ENCODE results near the gene RASAL3.

Gene RASAL3

DNA sequence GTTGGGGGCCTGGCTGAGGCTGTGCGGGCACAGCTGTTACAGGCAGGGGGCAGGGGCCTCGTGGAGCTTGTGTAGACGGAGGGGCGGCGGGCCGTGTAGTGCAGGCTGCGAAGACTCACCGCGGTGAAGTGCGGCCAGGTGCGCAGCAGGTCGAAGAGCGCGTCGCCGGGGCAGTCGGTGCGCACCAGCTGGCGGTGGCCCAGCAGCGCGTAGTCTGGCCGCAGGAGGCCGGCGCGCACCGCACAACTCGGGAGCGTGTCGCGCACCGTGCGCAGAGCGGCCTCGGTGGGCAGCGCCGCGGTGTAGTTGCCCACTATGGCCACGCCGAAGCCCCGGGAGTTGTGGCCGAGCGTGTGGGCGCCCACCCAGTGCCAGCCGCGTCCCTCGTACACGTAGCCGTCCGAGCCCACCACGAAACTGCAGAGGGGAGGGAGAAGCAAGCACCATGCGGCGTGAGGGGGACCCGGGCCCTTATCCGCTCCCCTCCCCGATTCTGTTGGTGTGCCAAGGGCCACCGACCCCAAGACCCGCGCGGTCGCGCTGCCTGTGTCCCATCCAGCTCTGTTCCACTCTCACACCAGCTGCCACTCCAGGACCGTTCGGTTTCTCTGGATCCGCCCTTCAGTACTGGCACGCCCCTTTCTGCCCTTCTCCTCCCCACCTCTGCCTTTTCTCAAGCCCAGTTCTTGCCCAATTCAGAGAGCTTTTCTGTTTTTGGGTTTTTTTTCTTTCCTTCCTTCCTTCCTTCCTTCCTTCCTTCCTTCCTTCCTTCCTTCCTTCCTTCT is 5.4 kb upstream of the RASAL3 start:
- no peak overlapping the region for H3K4me3 ChIP-seq (ENCODE audit: low read depth, low read length)
- CTCF ChIA-PET, result no interaction called here

DNA sequence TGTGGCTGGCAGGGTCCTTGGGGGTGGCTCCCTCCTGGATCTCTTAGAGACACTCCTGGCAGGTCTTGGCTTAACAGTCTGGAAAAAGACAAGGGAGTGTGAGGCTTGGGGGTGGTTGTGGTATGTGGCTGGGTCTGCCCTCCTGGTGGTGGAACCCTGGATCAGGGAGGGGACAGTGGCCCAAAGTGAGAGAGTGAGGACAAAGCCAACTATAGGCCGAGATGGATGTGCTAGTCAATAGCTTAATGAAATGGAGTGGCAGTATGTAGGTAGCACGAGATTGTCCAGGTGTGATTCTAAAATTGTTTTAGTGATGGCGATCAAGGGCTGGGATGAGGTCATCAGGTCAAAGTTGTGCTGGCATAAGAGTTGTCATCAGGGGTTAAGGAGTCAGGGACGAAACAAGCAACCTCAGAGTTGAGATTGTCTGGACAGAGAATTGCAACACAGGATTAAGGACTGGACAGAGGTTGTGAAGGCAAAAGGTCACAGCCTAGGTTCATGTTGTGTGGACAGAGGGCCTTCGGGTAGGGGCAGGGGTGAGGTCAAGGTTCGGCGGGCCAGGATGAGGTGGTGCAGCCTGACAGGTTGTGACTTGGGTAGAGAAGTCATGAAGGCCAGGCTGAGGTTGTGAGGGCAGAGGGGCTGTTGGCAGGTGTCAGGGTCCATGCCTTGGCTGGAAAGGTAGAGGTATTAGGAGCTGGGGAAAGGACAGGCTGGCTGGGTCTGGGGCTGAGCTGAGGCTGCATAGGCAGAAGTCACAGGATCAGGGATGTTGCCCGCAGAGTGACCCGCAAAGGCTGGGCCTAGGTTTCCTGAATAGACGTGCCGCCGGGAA is 4.5 kb upstream of the RASAL3 start:
- Histone ChIP-seq H3K9me3 (ENCODE audit: control insufficient read depth, insufficient read depth, low read depth, low read length) (no peaks in the 10 kb centered on the region), H3K36me3 (ENCODE audit: control insufficient read depth in 2 of 2, insufficient read depth in 1 of 2, low read length in 2 of 2) (no peaks in the 10 kb centered on the region), H3K4me3 (ENCODE audit: low read depth, low read length) (no peak overlapping the region), H3K27ac (ENCODE audit: extremely low read depth, low read depth, low read length) (no peak overlapping the region), H3K4me1 (ENCODE audit: control insufficient read depth, insufficient read depth, low read length) (no peaks in the 10 kb centered on the region)
- no peak for TF ChIP-seq KLF8 (tag by site-specific recombination; IDR thresholded peaks at IDR 0.05)
- 0 out of 2 replicates have a peak, but pooled peaks have one; percentile 14 for TF ChIP-seq ZNF311 (tag by site-specific recombination; IDR thresholded peaks at IDR 0.05; ENCODE audit: borderline replicate concordance)
- ChIA-PET CTCF (interaction anchor here (0.6 kb wide), 1 partner anchor 88 kb away, joined by 3 read pairs; no protein-coding TSS in a partner anchor), POLR2A (no interaction called here)

More for the DNA sequence above, 5.4 kb upstream of the RASAL3 start:
- Histone ChIP-seq H3K4me1 (ENCODE audit: control insufficient read depth, insufficient read depth, low read length) (no peaks in the 10 kb centered on the region), H3K9me3 (ENCODE audit: control insufficient read depth, insufficient read depth, low read depth, low read length) (no peaks in the 10 kb centered on the region), H3K36me3 (ENCODE audit: control insufficient read depth in 2 of 2, insufficient read depth in 1 of 2, low read length in 2 of 2) (no peaks in the 10 kb centered on the region), H3K27ac (ENCODE audit: extremely low read depth, low read depth, low read length) (no peak overlapping the region)
- peak; percentile 88 for TF ChIP-seq ZNF366 (tag by site-specific recombination; conservative IDR thresholded peaks at IDR 0.05)
- TF ChIP-seq KLF9 (tag by site-specific recombination; IDR thresholded peaks at IDR 0.05; ENCODE audit: low read depth), result peak; percentile 51
- no peak for TF ChIP-seq ZNF354C (tag by site-specific recombination; IDR thresholded peaks at IDR 0.05; ENCODE audit: borderline replicate concordance, low read depth)
- POLR2A ChIA-PET, result interaction anchor here (0.6 to 1.0 kb wide), 2 partner anchors 11 to 122 kb away, joined by 3 read pairs; no protein-coding TSS in a partner anchor

DNA sequence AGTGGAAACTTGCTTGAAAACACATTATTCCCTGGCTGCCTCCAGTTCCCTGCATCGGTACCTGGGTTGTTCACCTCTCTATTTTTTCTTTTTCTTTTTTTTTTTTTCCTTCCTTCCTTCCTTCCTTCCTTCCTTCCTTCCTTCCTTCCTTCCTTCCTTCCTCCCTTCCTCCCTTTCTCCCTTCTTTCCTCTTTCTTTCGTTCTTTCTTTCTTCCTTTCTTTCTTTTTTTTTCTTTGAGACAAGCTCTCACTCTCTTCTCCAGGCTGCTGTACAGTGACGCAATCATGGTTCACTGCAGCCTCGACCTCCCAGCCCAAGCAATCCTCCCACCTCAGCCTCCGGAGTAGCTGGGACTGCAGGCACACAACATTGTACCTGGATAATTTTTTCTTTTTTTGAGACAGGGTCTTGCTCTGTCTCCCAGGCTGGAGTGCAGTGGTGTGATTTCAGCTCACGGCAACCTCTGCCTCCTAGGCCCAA is 3.4 kb upstream of the RASAL3 start:
- no peak overlapping the region for H3K27ac ChIP-seq (ENCODE audit: extremely low read depth, low read depth, low read length)
- CTCF ChIA-PET, result interaction anchor here (0.6 kb wide), 1 partner anchor 89 kb away, joined by 3 read pairs; no protein-coding TSS in a partner anchor
- H3K9me3 ChIP-seq (ENCODE audit: control insufficient read depth, insufficient read depth, low read depth, low read length), result no peaks in the 10 kb centered on the region
- H3K36me3 ChIP-seq (ENCODE audit: control insufficient read depth in 2 of 2, insufficient read depth in 1 of 2, low read length in 2 of 2), result no peaks in the 10 kb centered on the region
- peak; percentile 82 for TF ChIP-seq ZNF366 (tag by site-specific recombination; conservative IDR thresholded peaks at IDR 0.05)
- TF ChIP-seq, protein P1, sequence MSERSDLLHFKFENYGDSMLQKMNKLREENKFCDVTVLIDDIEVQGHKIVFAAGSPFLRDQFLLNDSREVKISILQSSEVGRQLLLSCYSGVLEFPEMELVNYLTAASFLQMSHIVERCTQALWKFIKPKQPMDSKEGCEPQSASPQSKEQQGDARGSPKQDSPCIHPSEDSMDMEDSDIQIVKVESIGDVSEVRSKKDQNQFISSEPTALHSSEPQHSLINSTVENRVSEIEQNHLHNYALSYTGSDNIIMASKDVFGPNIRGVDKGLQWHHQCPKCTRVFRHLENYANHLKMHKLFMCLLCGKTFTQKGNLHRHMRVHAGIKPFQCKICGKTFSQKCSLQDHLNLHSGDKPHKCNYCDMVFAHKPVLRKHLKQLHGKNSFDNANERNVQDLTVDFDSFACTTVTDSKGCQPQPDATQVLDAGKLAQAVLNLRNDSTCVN (tag by site-specific recombination; optimal IDR thresholded peaks at IDR 0.05), result no peak
- no peak for TF ChIP-seq ZNF10 (tag by site-specific recombination; IDR thresholded peaks at IDR 0.05)
- no peaks in the 10 kb centered on the region for H3K4me1 ChIP-seq (ENCODE audit: control insufficient read depth, insufficient read depth, low read length)
- POLR2A ChIA-PET, result interaction anchor here (0.6 to 1.2 kb wide), 2 partner anchors 15 to 284 kb away, joined by 3 to 5 read pairs; no protein-coding TSS in a partner anchor
- H3K4me3 ChIP-seq (ENCODE audit: low read depth, low read length), result no peak overlapping the region

DNA sequence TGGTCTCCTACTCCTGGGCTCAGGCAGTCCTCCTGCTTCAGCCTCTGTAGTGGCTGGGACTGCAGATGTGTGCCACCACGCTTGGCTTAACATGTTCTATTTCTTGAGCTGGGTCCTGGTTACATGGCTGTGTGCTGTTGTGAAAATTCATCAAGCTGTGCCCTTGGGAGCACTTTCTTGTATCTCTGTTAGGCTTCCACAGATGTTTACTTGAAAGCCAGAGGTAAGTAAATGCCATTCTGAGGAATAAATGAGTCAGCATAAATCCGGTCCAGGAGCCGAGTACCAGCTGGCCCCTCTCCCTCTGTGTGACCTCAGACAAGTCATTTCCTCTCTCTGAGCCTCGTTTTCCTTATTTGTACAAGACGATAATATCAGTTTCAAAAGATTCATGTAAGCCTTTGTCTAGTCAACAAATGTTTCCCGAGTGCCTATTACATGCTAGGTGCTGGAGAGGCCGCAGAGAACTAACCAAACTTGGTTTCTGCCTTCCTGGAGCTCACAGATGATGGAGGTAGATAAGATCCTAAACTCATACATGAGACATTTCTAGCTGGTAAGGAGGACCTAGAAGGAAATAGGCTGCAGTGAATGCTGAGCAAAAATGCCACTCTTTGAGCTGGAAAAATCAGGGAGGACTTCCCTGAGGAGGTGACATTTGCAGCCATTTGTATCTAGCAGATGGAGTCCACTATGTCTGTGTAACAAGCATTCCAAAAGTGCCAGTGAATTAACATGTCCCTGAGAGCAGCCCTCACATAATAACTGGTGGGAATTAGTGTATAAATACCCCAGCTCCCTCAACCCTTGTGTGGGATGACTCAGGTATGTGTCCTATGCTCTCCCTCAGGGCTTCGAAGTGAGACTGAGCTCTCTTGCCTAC is 2.7 kb upstream of the RASAL3 start:
- TF ChIP-seq ZNF37A (tag by site-specific recombination; IDR thresholded peaks at IDR 0.05) (peak; percentile 93), ZNF629 (tag by site-specific recombination; IDR thresholded peaks at IDR 0.05) (no peak)
- Histone ChIP-seq H3K36me3 (ENCODE audit: control insufficient read depth in 2 of 2, insufficient read depth in 1 of 2, low read length in 2 of 2) (no peaks in the 10 kb centered on the region), H3K4me3 (ENCODE audit: low read depth, low read length) (no peak overlapping the region), H3K9me3 (ENCODE audit: control insufficient read depth, insufficient read depth, low read depth, low read length) (no peaks in the 10 kb centered on the region), H3K4me1 (ENCODE audit: control insufficient read depth, insufficient read depth, low read length) (no peaks in the 10 kb centered on the region), H3K27ac (ENCODE audit: extremely low read depth, low read depth, low read length) (no peak overlapping the region)
- ChIA-PET POLR2A (interaction anchor here (0.6 to 1.2 kb wide), 2 partner anchors 15 to 283 kb away, joined by 3 to 5 read pairs; no protein-coding TSS in a partner anchor), CTCF (no interaction called here)
